Endothelial cell of umbilical vein (primary cell): Measurements from ENCODE around the gene QRFP. TPM values are rescaled to one million over a fixed set of nuclear protein-coding genes. Genes with fewer than 3 reads are reported as not detected.

ENCODE experiments used
- BruUV-seq: library from RNA; stranded (reverse); fragments of 400-500 nt; replicated peaks from 2 replicates; lab custom pipeline; 2021; lab: Mats Ljungman, UMichigan
- CTCF ChIA-PET: fragments of 300-600, 350-600 bp; sonication (Branson Sonifier 250); formaldehyde crosslinking; loops from one replicate; lab custom pipeline; 2021; ENCODE audit warnings: antibody characterized with exemption, inconsistent platforms; lab: Charles Lee
- POLR2A ChIA-PET: fragments of 300-600, 350-600 bp; sonication (Branson Sonifier 250); formaldehyde crosslinking; loops from one replicate; lab custom pipeline; 2021; ENCODE audit warnings: antibody characterized with exemption, inconsistent platforms; lab: Charles Lee
- DNase-seq: peaks from one replicate; pipeline ENCODE4 v3.0.0-alpha.2; 2011; ENCODE audit warnings: low read depth, low spot score
- FAIRE-seq: peaks from 2 replicates; lab custom pipeline; 2011; peaks lifted over from hg19 to GRCh38; lab: Jason Lieb, UNC
- H2AFZ ChIP-seq: 2 replicates; pipeline ENCODE4 v1.6.0; 2012; ENCODE audit warnings: low read depth, low read length, control low read depth, inconsistent platforms
- H3K27ac ChIP-seq: 2 replicates; pipeline ENCODE4 v1.5.1; 2011; ENCODE audit warnings: low read depth, mild to moderate bottlenecking, control low read depth, low read length, moderate library complexity; ENCODE audit not compliant: insufficient read depth
- H3K27me3 ChIP-seq, 2 experiments: 2 replicates each; pipeline versions ENCODE4 v1.6.0 to v1.6.1; 2011; ENCODE audit warnings: low read length in 2 of 2, mixed read lengths in 1 of 2; ENCODE audit not compliant: control insufficient read depth in 2 of 2, insufficient read depth in 2 of 2
- H3K36me3 ChIP-seq, 2 experiments: 2 replicates in 1 of 2; 3 replicates in 1 of 2; pipeline ENCODE4 v1.5.1; 2011; ENCODE audit warnings: low read length in 2 of 2, mild to moderate bottlenecking in 1 of 2, moderate library complexity in 1 of 2; ENCODE audit not compliant: control insufficient read depth in 2 of 2, insufficient read depth in 2 of 2; ENCODE audit errors: extremely low read depth in 1 of 2
- H3K4me1 ChIP-seq: 3 replicates; pipeline ENCODE4 v1.5.1; 2011; ENCODE audit warnings: mild to moderate bottlenecking, low read length; ENCODE audit not compliant: control insufficient read depth, insufficient read depth; ENCODE audit errors: extremely low read depth
- H3K4me2 ChIP-seq: 2 replicates; pipeline ENCODE4 v1.6.1; 2011; ENCODE audit warnings: low read length, control low read depth, mixed read lengths; ENCODE audit not compliant: insufficient read depth
- H3K4me3 ChIP-seq, 3 experiments: fragments of 200-600 bp in 1 of 3; sonication (generic), shearing (Covaris generic) in 1 of 3; replicated peaks in 1 of 3; 2 replicates each; pipeline ENCODE4 v1.5.1; 2011 to 2016; ENCODE audit warnings: control low read depth in 3 of 3, low read length in 3 of 3, mild to moderate bottlenecking in 2 of 3, inconsistent platforms in 1 of 3, low read depth in 1 of 3, moderate library complexity in 1 of 3; ENCODE audit not compliant: insufficient read depth in 1 of 3
- H3K79me2 ChIP-seq: 2 replicates; pipeline ENCODE4 v1.6.0; 2012; ENCODE audit warnings: low read length, inconsistent platforms; ENCODE audit not compliant: control insufficient read depth, insufficient read depth
- H3K9ac ChIP-seq: replicated peaks from 2 replicates; pipeline ENCODE3; 2011; ENCODE audit warnings: low read length, control low read depth; ENCODE audit not compliant: insufficient read depth; ENCODE audit errors: extremely low read depth
- H3K9me1 ChIP-seq: replicated peaks from 3 replicates; pipeline ENCODE4 v1.6.0; 2011; ENCODE audit warnings: mild to moderate bottlenecking, low read length; ENCODE audit not compliant: control insufficient read depth, insufficient read depth; ENCODE audit errors: extremely low read depth
- H3K9me3 ChIP-seq: replicated peaks from 2 replicates; pipeline ENCODE4 v1.5.1; 2012; ENCODE audit warnings: low read length, inconsistent platforms; ENCODE audit not compliant: control insufficient read depth, insufficient read depth
- H4K20me1 ChIP-seq: replicated peaks from 2 replicates; pipeline ENCODE3; 2011; ENCODE audit warnings: mild to moderate bottlenecking, low read length; ENCODE audit not compliant: control insufficient read depth, insufficient read depth; ENCODE audit errors: extremely low read depth
- CTCF ChIP-seq, 2 donors: IDR thresholded peaks; 1 replicate in 1 of 2; 2 replicates in 1 of 2; pipeline ENCODE4 v1.5.1; 2011; ENCODE audit warnings: low read length in 2 of 2, mild to moderate bottlenecking in 2 of 2, moderate library complexity in 2 of 2, control low read depth in 1 of 2, inconsistent platforms in 1 of 2, low read depth in 1 of 2; ENCODE audit not compliant: insufficient read depth in 1 of 2; ENCODE audit errors: extremely low read depth in 1 of 2
- EZH2 ChIP-seq: IDR thresholded peaks from 2 replicates; pipeline ENCODE4 v1.6.1; 2012; ENCODE audit warnings: borderline replicate concordance, low read depth, mild to moderate bottlenecking, moderate library complexity, low read length, inconsistent platforms; ENCODE audit not compliant: severe bottlenecking
- FOS ChIP-seq: IDR thresholded peaks from 2 replicates; pipeline ENCODE4 v1.6.1; 2011; ENCODE audit warnings: mild to moderate bottlenecking, low read length, moderate library complexity, borderline replicate concordance; ENCODE audit not compliant: insufficient read depth
- GATA2 ChIP-seq: IDR thresholded peaks from 2 replicates; pipeline ENCODE4 v1.7.0; 2011; ENCODE audit warnings: low read depth, mild to moderate bottlenecking, moderate library complexity, mixed read lengths, low read length; ENCODE audit not compliant: insufficient read length, insufficient read depth
- JUN ChIP-seq: IDR thresholded peaks from 2 replicates; pipeline ENCODE4 v1.6.1; 2011; ENCODE audit warnings: borderline replicate concordance, low read depth; ENCODE audit not compliant: insufficient read length, insufficient read depth
- MAX ChIP-seq: IDR thresholded peaks from 2 replicates; pipeline ENCODE4 v1.6.1; 2011; ENCODE audit not compliant: insufficient read depth, insufficient read length
- MYC ChIP-seq: IDR thresholded peaks from one replicate; pipeline ENCODE4 v1.6.1; 2011; ENCODE audit warnings: mild to moderate bottlenecking, low read depth, low read length
- POLR2A ChIP-seq: IDR thresholded peaks from 2 replicates; pipeline ENCODE4 v1.6.1; 2012; ENCODE audit warnings: low read depth, mild to moderate bottlenecking, control low read depth, low read length
- POLR2AphosphoS5 ChIP-seq: IDR thresholded peaks from 2 replicates; pipeline ENCODE4 v1.6.1; 2012; ENCODE audit warnings: low read depth, mild to moderate bottlenecking, control low read depth, low read length, moderate library complexity; ENCODE audit not compliant: insufficient read depth
- dilution Hi-C: fragments of 300-500 bp; cut with MboI; formaldehyde crosslinking; loops from one replicate; pipeline ENCODE4 v1.15.0; 2019; ENCODE audit warnings: low sequenced_read_pairs; ENCODE audit not compliant: extremely low pct_ligation_motif_present
- intact Hi-C: fragments of 100-400 bp; cut with micrococcal nuclease; formaldehyde crosslinking; loops from one replicate; pipeline ENCODE4 v1.10.0; 2022
- polyA plus RNA-seq, 4 experiments: library from polyadenylated mRNA; depleted of rRNA in 3 of 4; stranded (reverse) in 3 of 4; unstranded in 1 of 4; fragments of >200 nt; gene quantifications; 2 replicates each; pipeline versions ENCODE4 v1.2.1 to v1.2.3, GENCODE V29; 2011 to 2012; ENCODE audit warnings: missing spikeins in 1 of 4
- total RNA-seq: library from RNA; stranded (reverse); gene quantifications from 2 replicates; pipeline ENCODE4 v1.2.3, GENCODE V29; 2021

Gene QRFP
- total and polyA plus RNA-seq, 2 donors (not counting 3 experiments of a cell fraction or from before 2014, with no cell fraction given): not detected

GRCh38 chr9:130886981-130887380, 9.6 kb downstream of the QRFP start:
- CTCF ChIA-PET: interaction anchor here (3.3 kb wide), 1 partner anchor 159 kb away, joined by 14 read pairs; no protein-coding TSS in a partner anchor
- no peak for DNase-seq
- TF ChIP-seq POLR2A: no peak
- no peak for TF ChIP-seq EZH2
- no peak for TF ChIP-seq CTCF (IDR thresholded peaks at IDR 0.05; ENCODE audit: extremely low read depth in 1 of 2, insufficient read depth in 1 of 2, low read depth in 1 of 2, low read length in 2 of 2)
- TF ChIP-seq MYC: no peak
- TF ChIP-seq FOS: no peak
- TF ChIP-seq JUN: no peak
- no peak for TF ChIP-seq MAX
- TF ChIP-seq POLR2AphosphoS5: no peak
- TF ChIP-seq GATA2: no peak
- no peak for FAIRE-seq
- H3K4me3 ChIP-seq: no peak overlapping the region
- peaks cover 31 to 66% of the 10 kb centered on the region in 2 experiments for H3K36me3 ChIP-seq
- intact Hi-C loops: no loop called here
- no peaks in the 10 kb centered on the region for H3K27me3 ChIP-seq
- H3K9me3 ChIP-seq: no peaks in the 10 kb centered on the region
- H2AFZ ChIP-seq: no peak overlapping the region
- peaks cover 3% of the 10 kb centered on the region for H3K79me2 ChIP-seq
- no peaks in the 10 kb centered on the region for H3K4me1 ChIP-seq
- no peak overlapping the region for H3K4me2 ChIP-seq
- no peaks in the 10 kb centered on the region for H4K20me1 ChIP-seq
- no peak overlapping the region for H3K27ac ChIP-seq
- dilution Hi-C loops: no loop called here
- TSS peak; percentile 21 for BruUV-seq
- no peaks in the 10 kb centered on the region for H3K9me1 ChIP-seq
- H3K9ac ChIP-seq: no peak overlapping the region
- POLR2A ChIA-PET: no interaction called here
